ENCODE data around the gene PLCL2.

DNA sequence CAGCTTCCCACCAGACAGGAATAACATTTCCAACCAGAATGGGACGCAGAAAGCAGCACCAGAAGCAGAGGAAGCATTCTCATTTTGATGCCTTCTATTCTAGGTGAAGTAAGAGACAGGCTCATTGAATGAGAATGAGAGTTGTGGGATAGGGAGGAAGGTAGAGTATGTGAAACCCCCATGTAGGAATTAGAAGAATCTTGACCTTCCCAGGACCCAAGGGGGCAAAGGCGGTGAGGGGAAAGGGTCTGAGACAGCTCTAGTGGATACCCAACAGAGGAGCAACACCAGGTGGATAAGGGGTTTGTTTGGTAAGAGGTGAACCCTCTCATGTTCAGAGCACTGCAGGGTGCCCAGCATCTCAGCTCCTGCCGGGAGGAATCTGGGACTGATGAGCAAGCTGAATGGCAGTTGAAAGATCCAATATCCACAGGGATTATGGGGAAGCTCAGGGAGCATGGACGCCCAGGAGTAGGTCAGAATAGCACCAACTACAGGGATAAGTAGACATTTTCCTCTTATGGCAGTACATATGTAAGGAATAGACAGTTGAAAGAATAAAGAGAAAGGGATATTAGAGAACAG lies 77.0 kb downstream of the PLCL2 start:
- TF ChIP-seq, protein P1, sequence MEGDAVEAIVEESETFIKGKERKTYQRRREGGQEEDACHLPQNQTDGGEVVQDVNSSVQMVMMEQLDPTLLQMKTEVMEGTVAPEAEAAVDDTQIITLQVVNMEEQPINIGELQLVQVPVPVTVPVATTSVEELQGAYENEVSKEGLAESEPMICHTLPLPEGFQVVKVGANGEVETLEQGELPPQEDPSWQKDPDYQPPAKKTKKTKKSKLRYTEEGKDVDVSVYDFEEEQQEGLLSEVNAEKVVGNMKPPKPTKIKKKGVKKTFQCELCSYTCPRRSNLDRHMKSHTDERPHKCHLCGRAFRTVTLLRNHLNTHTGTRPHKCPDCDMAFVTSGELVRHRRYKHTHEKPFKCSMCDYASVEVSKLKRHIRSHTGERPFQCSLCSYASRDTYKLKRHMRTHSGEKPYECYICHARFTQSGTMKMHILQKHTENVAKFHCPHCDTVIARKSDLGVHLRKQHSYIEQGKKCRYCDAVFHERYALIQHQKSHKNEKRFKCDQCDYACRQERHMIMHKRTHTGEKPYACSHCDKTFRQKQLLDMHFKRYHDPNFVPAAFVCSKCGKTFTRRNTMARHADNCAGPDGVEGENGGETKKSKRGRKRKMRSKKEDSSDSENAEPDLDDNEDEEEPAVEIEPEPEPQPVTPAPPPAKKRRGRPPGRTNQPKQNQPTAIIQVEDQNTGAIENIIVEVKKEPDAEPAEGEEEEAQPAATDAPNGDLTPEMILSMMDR (IDR thresholded peaks at IDR 0.05; ENCODE audit: low read depth, low read length, missing input control) = no peak
- TF ChIP-seq TAF1 (conservative IDR thresholded peaks at IDR 0.05) = no peak
- TF ChIP-seq, protein P2, sequence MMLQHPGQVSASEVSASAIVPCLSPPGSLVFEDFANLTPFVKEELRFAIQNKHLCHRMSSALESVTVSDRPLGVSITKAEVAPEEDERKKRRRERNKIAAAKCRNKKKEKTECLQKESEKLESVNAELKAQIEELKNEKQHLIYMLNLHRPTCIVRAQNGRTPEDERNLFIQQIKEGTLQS (IDR thresholded peaks at IDR 0.05) = no peak
- TF ChIP-seq YY1 (IDR thresholded peaks at IDR 0.05) = no peak
- no peak for TF ChIP-seq RXRA (IDR thresholded peaks at IDR 0.05)
- TF ChIP-seq EGR1 (IDR thresholded peaks at IDR 0.05; ENCODE audit: low read depth in 2 of 2) = no peak
- TF ChIP-seq GABPA (IDR thresholded peaks at IDR 0.05 in 1 of 2, conservative IDR thresholded peaks at IDR 0.05 in 1 of 2) = no peak
- TF ChIP-seq, protein P3, sequence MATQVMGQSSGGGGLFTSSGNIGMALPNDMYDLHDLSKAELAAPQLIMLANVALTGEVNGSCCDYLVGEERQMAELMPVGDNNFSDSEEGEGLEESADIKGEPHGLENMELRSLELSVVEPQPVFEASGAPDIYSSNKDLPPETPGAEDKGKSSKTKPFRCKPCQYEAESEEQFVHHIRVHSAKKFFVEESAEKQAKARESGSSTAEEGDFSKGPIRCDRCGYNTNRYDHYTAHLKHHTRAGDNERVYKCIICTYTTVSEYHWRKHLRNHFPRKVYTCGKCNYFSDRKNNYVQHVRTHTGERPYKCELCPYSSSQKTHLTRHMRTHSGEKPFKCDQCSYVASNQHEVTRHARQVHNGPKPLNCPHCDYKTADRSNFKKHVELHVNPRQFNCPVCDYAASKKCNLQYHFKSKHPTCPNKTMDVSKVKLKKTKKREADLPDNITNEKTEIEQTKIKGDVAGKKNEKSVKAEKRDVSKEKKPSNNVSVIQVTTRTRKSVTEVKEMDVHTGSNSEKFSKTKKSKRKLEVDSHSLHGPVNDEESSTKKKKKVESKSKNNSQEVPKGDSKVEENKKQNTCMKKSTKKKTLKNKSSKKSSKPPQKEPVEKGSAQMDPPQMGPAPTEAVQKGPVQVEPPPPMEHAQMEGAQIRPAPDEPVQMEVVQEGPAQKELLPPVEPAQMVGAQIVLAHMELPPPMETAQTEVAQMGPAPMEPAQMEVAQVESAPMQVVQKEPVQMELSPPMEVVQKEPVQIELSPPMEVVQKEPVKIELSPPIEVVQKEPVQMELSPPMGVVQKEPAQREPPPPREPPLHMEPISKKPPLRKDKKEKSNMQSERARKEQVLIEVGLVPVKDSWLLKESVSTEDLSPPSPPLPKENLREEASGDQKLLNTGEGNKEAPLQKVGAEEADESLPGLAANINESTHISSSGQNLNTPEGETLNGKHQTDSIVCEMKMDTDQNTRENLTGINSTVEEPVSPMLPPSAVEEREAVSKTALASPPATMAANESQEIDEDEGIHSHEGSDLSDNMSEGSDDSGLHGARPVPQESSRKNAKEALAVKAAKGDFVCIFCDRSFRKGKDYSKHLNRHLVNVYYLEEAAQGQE (IDR thresholded peaks at IDR 0.05) = no peak
- TF ChIP-seq RAD21 (IDR thresholded peaks at IDR 0.05) = no peak
- TF ChIP-seq, protein P4, sequence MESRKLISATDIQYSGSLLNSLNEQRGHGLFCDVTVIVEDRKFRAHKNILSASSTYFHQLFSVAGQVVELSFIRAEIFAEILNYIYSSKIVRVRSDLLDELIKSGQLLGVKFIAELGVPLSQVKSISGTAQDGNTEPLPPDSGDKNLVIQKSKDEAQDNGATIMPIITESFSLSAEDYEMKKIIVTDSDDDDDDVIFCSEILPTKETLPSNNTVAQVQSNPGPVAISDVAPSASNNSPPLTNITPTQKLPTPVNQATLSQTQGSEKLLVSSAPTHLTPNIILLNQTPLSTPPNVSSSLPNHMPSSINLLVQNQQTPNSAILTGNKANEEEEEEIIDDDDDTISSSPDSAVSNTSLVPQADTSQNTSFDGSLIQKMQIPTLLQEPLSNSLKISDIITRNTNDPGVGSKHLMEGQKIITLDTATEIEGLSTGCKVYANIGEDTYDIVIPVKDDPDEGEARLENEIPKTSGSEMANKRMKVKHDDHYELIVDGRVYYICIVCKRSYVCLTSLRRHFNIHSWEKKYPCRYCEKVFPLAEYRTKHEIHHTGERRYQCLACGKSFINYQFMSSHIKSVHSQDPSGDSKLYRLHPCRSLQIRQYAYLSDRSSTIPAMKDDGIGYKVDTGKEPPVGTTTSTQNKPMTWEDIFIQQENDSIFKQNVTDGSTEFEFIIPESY (IDR thresholded peaks at IDR 0.05) = no peak
- no peak for TF ChIP-seq SP1 (IDR thresholded peaks at IDR 0.05)
